ELR (cell line): ENCODE data around the gene PRPSAP2.

Experiments used
- DNase-seq: peaks from one replicate; pipeline ENCODE4 v3.0.0-alpha.2; 2015; ENCODE audit warnings: low read depth

PRPSAP2 gene

DNA sequence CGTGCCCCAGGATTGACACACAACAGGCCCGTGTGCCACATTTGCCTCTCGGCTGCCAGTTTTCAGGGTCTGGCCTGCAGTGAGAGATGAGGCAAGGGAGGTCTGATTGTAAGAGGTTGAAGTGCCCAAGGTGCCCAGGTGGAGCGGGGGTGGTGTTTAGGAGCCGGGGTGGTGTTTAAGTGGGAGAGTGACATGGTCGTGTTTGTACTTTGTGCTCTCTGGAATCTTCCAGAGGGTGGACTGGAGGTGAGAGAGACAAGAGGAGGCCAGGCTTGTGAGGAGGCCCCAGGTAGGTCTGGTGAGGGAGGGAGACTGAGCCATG lies 104.5 kb downstream of the PRPSAP2 start:
- DNase-seq = no peak

DNA sequence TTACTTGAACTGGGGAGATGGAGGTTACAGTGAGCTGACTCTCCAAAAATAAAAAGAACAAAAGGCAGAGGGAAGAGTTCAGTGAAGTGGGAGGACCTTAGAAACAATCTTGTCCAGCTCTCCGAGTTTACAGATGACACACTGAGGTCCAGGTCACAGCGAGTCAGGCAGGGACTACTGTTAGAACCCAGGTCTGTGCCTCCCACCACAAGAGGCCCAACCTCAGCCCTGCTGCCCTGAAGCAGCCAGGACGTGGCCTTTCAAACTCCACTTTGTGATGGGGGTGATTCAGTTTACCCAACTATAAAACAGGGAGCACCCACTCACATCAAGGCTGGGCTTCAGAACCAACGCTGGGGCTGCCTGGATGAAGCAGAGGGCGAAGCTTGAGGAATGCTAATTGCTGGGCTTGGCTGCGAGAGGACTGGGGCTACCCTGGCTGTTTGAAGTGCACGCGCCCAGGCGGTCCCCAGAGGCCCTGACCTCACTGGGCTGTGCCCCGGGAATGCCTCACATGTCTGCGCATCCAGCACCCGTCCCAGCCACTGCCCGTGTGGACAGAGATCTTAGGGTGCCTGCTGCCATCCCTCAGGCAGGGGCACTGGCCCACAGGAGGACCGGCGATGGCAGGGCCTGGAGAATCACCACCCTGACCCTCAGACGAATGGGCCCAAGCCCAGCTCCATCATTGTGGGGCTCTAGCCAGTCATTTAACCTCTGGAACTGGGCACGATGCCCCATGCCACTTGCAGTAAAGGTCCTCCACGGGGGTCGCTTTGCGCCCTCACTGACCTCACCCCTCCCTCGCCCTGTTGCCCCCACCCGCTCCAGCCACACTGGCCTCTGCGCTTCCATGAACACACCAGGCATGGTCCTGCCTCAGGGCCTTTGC lies 105.4 kb downstream of the PRPSAP2 start:
- peak; percentile 53 for DNase-seq

DNA sequence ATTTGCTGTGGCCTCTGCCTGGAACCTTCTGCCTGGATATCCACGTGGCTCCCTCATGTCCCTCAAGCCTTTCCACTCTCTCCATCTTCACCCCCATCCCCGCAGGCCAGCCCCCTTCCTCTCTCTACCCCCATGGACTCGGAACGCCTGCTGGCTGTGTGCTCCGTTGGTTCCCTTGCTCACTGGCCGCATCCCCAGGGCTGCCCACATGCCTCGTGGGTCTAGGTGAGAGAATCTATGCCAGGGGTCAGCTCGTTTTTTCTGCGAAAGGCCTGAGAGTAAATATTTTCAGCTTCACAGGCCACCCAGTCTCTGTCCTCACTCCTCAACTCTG lies 106.1 kb downstream of the PRPSAP2 start:
- DNase-seq = no peak

DNA sequence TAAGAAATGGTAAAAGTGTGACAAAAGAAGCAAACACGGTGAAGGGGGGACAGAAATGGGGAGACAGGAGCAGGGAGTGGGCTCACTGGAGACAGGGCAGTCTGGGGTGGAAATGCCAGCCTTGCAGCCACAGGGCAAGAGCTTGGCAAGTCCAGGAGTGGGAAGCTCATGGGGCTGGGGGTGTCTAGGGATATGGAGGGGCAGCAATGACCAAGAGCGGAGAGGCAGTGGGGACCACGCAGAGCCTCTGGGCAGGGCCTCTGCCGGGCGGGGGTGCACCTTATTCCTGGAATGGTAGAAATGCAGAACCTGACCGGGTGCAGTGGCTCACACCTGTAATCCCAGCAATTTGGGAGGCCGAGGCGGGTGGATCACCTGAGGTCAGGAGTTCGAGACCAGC lies 106.6 kb downstream of the PRPSAP2 start:
- no peak for DNase-seq

DNA sequence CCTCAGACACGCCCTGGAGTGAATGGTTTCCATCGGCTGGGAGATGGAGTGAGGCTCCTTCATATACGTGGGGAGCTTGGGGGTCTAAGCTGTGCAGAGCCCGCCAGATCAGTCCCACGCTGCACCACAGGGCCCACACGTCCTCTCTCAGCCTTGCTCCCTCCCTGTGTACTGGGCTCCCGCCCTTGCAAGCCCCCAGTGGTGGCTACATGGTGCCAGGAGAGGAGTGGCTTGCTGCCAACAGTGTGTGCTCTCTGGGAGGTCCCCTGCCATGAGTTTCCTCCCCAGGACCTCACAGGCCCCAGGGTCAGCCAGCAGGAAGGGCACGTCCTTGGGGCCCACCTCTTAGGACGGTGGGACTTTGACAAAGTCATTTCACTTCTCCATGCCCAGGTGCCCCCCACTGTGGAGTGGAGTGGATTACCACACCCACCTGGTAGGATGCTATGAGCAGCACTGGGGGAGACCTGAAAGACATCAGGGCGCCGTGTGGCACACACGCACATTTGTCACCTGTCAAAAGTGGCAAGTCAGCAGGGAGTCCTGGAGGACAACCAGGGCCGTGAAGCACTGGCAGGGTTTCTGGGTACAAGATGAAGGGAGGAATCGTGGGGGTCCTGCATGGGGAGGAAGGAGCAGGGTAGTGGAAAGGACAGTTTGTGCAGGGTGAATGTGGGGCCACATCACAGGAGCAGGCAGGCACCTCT lies 107.8 kb downstream of the PRPSAP2 start:
- DNase-seq = no peak

DNA sequence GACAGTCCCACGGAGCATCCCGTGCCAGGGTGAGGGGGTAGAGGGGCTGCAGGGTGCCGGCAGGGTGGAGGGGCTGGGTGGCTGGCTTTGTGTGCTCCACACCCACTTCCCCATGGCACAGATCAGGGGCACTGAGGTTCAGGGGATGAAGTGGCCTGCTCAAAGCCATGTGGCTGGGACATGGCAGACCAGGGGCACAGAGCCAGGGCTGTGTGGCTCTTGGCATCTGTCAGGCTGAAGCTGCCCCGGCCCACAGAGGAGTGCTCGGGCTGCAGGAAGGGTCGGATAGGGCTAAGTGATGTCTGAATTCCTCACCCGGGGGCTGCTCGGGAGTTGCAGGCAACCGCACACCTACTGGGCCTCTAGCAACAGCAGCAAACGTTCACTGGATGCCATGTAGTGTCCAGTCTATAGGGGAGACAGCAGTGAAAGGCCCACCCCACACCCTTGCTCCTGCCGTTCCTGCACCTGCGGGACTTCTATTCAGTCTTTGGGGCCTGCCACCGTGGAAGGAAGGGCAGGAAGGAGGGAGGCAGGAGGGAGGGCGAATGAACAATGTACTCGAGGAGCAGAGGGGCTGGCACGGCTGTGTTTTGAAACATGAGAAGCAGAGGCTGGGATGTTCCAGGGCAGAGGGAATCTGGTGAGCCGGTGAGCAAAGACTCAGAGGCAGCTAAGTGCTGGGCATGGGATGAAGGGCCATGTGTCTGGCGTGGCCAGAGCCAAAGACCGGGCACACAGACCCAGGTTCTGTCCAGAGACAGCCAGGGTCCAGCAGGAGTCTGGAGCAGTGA lies 109.1 kb downstream of the PRPSAP2 start:
- no peak for DNase-seq

DNA sequence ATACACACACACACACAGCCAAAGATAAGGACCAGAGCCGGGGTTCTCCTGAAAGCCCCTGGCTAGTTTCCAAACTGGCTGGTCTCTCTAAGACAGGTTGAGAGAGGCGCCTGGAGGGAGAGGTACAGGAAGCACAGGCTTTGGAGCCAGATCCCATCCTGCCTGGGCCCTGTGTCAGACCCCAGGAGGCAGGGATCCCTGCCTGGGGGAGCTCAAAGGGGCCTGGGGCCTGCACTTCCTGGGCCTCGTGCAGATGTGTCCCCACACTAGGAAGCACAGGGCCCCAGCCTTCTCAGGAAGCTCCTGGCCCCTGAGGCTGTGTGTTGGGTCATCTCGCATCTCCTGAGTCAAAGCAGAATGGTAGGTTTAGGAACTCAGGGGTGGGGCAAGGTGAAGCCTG lies 110.0 kb downstream of the PRPSAP2 start:
- DNase-seq = peak; percentile 63

DNA sequence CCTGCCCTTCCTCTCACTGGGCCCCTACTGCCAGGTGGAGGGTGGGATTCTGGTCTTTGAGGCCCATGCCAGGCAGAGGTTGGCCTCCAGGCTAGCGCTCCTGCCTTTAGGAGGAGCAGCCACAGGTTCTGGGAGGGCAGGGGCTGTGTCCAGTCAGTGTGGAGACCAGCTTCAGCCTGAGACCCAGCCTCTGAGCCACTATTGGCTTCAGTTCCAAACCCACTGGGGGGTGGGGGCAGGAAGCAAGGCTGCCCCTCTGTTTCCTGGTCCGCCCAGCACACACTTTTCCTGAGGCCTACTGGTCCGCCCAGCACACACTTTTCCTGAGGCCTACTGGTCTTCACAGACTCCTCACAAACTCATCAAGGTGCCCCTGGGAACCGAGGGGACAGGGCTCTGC lies 110.4 kb downstream of the PRPSAP2 start:
- no peak for DNase-seq

DNA sequence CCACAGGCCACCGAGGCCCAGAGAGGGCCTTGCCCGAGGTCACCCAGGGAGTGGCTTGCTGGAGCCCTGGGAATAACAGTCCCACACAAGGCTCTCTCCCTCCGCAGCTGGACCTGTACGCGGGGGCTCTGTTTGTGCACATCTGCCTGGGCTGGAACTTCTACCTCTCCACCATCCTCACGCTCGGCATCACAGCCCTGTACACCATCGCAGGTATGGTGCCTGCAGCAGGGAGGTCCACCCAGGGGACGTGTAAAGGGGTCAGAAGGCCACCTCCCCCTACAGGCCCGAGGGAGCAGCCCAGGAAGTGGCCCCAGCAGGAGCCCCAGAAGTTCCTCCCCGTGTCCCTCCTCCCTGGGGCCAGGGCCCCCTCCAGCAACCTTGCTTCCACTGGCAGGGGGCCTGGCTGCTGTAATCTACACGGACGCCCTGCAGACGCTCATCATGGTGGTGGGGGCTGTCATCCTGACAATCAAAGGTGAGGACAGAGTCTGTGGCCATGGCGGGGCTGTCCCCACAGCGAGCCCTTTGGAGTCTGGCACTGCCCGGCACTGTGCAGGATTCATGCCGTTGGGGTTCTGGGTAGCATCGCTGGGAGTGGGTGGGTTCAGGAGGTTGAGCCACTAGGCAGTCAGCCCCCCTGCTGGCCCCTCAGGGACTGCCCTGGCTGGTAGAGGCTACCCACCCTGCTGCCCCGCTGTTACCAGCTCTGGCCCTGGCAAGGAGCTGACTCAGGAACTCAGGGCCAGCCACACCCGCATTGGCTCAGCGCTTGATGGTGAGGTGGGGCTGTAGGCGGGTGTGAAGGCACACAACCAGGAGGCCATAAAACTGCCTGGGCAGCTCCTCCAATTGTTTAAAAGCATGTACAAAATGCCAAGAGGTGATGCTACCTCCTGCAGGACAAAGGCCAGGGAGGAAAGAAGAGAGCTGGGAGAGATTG lies 111.3 kb downstream of the PRPSAP2 start:
- peak; percentile 44 for DNase-seq

DNA sequence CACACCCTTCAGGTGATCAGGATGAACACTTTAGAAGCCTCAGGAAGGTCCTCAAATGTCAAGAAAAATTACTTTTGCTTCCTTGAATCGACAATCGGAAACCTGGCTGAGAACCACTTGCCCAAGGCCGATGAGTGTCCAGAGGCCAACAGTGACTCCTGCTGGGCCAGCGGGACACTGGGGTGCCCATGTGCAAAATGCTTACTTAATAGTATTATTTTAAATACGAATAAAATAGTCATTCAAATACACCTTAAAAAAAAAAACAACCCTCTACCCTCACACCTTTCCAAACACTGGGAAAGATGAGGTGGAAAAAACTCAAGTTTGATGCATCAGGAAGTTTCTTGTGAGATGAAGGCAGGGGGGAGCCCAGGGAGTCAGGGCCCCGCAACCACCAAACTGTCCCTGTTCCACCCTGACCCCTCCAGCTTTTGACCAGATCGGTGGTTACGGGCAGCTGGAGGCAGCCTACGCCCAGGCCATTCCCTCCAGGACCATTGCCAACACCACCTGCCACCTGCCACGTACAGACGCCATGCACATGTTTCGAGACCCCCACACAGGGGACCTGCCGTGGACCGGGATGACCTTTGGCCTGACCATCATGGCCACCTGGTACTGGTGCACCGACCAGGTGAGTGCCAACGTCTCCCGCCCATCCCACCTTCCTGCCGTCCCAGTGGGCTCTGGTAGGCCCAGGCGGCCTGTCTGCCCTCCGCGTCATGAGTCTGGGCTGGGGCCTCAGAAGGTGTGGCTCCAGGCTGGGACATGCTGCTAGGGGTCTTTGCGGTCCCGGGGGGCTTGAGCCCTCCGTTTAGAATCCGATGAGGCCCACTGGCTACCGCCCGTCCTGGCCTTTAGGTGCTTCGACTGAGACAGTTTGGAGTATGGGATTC lies 112.9 kb downstream of the PRPSAP2 start:
- no peak for DNase-seq

DNA sequence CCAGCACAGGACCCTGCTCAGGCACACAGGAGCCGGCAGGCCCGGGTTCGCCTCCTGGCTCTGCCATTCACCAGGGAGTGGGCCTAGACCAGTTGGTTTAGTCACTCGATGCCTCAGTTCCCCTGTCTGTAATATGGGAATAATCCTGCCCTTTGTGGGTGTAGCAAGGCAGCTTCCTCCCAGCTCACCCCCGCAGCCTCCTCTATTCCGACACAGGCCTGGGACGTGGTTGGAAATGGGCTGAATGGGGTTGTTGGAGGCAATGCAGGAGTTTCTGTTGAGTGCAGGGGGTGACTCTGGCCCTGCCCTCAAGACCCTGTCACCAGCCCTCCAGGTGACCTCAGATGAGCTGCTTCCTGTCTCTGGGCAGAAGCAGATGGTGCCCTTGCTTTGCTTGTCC lies 113.9 kb downstream of the PRPSAP2 start:
- no peak for DNase-seq

DNA sequence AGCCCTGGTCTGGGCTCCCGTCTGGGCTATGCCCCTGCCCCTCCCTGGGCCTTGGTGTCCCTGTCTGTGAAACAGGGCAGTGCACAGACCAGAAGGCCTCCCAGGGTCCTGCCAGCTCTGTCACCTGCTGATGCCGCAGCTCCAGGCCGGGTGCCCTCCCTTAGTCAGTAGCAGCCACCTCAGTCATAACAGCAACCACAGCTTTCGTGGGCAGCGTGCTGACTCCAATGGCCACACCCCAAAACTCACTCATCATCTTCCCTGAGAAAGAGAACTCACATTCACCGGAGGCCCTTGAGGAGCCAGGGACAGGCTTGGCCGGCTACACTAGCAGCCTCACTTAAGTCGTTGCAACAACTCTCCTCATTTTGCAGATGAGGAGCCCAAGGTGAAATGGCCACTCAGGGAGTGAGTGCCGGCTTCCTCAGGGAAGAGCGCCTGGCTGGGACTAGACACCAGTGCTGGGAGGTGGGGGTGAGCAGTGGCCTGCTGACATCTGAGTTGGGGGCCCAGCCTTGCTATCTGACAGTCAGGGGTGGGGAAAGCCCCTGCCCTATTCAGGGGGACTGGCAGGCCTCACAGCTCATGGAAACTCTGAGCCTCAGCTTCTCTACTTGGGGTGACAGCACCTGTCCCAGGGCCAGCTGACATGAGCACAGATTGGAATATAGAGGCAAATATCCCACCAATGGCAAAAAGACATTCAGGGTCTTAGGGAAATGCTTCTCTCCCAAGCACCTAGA lies 116.6 kb downstream of the PRPSAP2 start:
- DNase-seq = peak; percentile 54

DNA sequence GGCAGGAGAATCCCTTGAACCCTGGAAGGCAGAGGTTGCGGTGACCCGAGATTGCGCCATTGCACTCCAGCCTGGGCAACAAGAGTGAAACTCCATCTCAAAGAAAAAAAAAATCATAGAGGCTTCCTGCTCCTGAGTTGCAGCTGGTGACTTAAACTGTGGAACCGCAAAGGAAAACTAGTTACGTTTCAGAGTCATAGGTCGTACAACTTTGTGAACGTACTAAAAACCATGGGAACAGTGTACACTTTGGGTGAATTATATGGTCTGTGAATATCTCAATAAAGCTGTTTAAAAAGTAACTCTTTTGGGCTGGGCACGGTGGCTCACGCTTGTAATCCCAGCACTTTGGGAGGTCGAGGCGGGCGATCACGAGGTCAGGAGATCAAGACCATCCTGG lies 117.7 kb downstream of the PRPSAP2 start:
- DNase-seq = no peak

DNA sequence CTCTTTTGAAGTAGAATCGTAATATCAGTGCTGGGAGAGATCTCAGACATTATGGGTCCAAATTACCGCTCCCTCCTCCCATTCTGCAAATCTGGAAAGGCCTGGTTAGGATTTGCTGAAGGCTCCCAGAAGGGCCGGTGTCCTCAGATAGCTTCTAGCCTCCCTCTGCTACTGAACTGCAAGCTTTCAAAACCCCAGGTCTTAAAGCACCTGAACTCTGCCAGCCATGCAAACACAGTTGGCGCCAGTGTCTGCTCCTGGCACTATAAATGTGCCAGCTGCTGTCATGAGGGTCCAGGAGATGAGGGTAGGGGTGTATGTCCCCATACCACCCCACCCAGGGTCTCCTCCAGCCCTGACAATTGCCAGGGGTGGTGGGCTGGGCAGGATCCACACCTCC lies 118.3 kb downstream of the PRPSAP2 start:
- no peak for DNase-seq

DNA sequence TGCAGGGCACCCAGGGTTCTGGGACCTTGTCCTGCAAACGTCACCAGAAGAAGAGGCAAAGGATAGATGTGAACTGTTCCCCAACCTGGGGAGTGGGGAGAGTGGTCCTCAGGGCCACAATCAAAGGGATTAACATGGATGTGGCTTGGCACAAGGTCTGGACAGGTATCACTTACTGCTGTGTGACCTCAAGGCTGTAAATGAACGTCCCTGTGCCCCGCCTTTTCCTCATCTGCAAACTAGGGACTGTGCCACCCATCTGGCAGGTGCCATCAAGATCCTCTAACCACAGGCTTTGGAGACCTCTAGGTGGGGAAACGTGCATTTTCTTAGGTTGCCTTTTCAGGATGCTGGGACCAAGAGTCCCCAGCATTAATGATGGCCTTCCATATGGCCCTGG lies 119.1 kb downstream of the PRPSAP2 start:
- no peak for DNase-seq

DNA sequence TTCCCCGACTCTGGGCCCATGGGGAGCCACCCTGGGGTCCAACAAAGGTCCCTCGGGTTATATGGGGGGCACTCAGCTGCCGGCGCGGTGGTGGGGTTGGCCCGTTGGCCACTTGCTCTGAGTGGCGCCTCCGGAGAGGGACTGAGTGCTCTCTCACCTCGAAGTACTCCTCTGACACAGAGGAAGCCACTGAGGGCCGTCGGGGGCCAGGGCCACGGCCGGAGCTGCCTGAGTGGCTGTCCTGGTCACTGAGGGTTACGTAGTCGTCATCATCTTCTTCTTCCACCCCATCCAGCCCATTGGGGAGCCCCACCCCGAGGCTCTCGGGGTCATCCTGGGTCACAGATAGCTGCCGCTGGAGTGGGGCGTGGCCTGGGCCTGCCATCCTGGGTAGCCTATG lies 119.7 kb downstream of the PRPSAP2 start:
- no peak for DNase-seq

DNA sequence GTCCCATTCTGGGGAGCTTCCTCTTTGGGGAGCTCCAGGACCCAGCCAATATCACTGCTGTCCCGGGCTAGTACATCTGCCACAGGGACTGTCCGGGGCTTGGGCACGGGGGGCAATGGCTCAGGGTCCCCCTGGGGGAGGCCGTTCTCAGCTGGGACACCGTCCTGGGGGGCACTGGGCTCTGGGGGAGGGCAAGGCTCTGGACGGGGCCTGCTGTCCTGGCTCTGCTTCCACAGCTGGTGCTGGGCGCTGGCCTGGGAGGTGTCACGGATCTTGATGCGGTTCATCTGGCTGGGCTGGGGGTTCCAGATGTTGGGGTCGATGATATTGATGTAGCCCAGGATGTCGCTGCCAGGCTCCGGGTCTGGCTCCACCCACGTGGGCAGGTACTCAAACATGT lies 120.1 kb downstream of the PRPSAP2 start:
- DNase-seq = no peak

DNA sequence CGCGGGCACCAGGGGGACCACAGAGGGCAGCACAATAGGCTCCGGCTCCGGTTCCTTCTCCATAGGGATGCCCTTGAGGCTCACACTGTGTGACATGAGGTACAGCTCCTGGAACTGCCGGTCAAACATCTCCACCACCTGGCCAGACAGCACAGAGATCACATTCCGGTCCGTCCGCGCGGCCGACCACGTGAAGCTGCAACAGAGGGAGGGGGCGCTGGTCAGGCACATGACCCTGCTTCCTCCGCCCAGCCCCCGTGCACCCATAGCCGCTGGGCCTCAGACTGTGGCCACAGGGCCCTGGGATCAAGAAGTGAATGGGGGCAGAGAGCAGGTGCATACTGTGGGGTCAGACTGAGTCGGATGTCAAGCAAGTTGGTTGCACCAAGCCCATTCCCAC lies 120.7 kb downstream of the PRPSAP2 start:
- DNase-seq = no peak
